ENCODE measurements around the gene SF3B5. TPM values are rescaled to one million over a fixed set of nuclear protein-coding genes. Genes with fewer than 3 reads are reported as not detected.
"Not testable (repeated sequence)": the region's sequence is repeated elsewhere in the genome, so short reads cannot be mapped to it uniquely, and the experiment has no call there.

The SF3B5 gene
- total RNA-seq, 1 donor from 2014 or later = 200 TPM

DNA sequence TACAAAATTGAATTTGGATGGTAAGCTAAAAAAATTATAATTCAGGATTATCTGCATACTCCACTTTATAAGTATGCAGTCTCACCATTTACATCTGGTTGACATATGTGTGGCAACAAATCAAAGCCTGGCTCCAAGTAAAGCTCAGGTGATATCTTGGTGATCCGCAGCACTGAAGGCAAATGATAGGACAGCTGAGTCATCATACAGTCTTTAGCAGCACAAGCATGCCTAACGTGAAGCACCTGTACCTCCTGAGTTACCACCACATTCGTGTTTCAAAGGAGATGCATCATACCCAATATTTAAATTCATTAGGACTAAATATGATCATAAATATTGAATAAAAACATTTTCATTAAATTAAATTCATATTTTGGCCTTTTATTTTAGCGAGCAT, 43.2 kb upstream of the SF3B5 start:
- H3K4me3 ChIP-seq (ENCODE audit: low read depth, low read length) = no peak overlapping the region
- DNase-seq (ENCODE audit: low read depth) = no peak
- TF ChIP-seq, protein P1, sequence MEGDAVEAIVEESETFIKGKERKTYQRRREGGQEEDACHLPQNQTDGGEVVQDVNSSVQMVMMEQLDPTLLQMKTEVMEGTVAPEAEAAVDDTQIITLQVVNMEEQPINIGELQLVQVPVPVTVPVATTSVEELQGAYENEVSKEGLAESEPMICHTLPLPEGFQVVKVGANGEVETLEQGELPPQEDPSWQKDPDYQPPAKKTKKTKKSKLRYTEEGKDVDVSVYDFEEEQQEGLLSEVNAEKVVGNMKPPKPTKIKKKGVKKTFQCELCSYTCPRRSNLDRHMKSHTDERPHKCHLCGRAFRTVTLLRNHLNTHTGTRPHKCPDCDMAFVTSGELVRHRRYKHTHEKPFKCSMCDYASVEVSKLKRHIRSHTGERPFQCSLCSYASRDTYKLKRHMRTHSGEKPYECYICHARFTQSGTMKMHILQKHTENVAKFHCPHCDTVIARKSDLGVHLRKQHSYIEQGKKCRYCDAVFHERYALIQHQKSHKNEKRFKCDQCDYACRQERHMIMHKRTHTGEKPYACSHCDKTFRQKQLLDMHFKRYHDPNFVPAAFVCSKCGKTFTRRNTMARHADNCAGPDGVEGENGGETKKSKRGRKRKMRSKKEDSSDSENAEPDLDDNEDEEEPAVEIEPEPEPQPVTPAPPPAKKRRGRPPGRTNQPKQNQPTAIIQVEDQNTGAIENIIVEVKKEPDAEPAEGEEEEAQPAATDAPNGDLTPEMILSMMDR (conservative IDR thresholded peaks at IDR 0.05; ENCODE audit: low read depth, low read length) = no peak

DNA sequence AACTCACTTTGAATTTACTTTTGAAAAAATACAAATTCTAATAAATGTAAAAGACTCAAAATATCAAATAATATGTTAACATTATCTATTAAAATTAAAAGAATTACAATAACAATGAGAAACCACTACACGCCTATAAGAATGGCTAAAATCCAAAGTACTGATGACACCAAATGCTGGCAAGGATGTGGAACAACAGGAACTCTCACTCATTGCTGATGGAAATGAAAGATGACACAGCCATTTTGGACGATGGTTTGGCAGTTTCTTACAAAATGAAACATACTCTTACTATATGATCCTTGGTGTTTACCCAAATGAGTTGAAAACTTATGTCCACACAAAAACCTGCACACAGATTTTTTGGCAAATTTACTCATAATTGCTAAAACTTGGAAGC, 39.4 kb upstream of the SF3B5 start:
- no peak overlapping the region for H3K4me3 ChIP-seq (ENCODE audit: low read depth, low read length)
- no peak for DNase-seq (ENCODE audit: low read depth)
- TF ChIP-seq, protein P1 (conservative IDR thresholded peaks at IDR 0.05; ENCODE audit: low read depth, low read length) = no peak

DNA sequence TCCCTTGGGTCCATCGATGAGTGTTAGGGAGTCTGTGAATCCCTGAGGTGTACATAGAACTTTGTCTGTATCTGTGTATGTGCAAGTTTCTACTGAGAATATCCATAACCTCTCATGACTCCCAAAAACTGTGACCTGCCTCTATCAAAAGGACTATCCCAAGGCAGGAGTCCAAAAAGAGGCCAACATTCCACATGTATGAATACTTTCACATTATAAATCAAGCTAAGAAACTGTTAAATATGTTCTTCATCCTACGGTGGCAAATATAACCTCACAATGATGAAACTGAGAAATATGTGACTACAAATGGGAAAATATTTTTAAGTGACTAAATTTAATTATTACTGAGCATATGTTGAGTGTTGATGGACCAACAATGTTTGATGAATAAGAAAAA, 38.8 kb upstream of the SF3B5 start:
- TF ChIP-seq, protein P1 (conservative IDR thresholded peaks at IDR 0.05; ENCODE audit: low read depth, low read length) = no peak
- DNase-seq (ENCODE audit: low read depth) = no peak
- H3K4me3 ChIP-seq (ENCODE audit: low read depth, low read length) = no peak overlapping the region

DNA sequence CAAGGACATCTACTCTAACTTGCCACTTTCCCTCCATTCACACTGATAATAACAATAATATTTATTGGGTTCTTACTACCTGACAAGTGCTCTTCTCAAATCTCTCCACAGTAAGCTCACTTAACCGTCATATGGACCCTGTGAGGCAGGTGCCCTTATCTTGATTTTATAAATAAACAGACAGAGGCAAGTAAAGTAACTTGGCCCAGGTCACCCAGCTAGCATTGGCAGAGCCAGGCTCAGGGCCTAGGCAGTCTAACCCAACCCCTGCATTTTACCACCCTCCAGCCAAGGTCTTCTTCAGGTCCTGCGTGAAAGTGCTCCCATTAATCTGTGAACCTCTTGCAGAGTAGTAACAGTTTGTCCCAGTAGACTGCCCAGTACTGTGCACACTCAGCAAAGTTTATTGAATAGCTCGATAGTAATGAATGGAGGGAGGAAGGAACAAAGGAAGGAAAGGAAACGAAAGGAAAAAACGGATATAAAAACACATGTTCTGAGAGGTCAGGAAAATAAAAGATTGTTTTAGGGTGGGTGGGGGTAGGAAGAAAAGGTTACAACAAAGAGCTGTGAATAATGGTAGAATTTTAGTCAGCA, 38.0 kb upstream of the SF3B5 start:
- TF ChIP-seq, protein P1 (conservative IDR thresholded peaks at IDR 0.05; ENCODE audit: low read depth, low read length) = no peak
- no peak overlapping the region for H3K4me3 ChIP-seq (ENCODE audit: low read depth, low read length)
- no peak for DNase-seq (ENCODE audit: low read depth)

DNA sequence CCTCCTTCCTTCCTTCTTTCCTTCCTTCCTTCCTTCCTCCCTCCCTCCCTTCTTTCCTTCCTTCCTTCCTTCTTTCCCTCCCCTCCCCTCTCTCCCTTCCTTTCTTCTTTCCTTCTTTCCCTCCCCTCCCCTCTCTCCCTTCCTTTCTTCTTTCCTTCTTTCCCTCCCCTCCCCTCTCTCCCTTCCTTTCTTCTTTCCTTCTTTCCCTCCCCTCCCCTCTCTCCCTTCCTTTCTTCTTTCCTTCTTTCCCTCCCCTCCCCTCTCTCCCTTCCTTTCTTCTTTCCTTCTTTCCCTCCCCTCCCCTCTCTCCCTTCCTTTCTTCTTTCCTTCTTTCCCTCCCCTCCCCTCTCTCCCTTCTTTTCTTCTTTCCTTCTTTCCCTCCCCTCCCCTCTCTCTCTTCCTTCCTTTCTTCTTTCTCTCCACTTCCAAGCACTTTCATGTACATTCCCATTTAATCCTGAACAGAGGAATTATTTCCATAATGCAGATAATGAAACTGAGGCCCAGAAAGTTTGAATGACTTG, 36.9 kb upstream of the SF3B5 start:
- not testable (repeated sequence) for DNase-seq (ENCODE audit: low read depth); H3K4me3 ChIP-seq (ENCODE audit: low read depth, low read length)

DNA sequence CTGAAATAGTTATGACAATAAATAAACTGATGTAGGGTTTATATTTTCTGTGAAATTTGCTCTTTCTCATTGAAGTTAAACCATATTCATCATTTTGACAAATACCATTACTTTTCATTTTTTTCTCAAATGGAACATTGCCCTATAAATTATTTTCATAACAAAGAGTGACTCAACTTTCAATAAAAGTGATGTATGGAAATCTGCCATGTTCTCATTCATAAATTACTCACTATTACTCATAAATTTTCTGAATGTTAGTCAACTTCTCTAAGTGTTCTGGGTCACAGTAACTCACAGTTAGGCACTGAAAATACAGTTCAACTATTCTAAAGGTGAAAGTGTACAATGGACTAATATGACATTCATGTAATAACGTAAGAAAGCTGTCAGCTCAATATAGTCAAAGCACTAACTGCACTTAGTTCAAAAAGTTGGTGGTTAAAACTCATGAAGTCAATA, 35.9 kb upstream of the SF3B5 start:
- TF ChIP-seq, protein P1 (conservative IDR thresholded peaks at IDR 0.05; ENCODE audit: low read depth, low read length) = no peak
- DNase-seq (ENCODE audit: low read depth) = no peak
- no peak overlapping the region for H3K4me3 ChIP-seq (ENCODE audit: low read depth, low read length)

DNA sequence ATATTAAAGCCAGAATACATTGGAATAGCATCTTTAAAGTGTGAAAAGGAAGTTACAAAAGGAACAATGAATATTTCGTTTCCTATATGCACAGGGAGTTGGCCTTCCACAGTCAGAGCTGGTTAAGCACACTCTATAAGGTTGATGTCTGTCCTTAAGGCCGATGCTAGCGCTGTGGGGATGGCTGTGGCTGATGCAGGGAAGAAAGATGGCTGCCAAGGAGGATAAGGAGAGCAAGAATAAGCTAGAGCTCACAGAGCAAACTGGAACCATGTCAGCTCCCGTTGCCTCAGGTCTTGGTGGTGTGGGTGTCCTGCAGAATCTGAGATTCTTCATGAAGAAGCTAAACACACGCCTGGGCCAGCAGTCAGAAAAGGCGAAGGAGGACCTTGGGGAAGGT, 34.1 kb upstream of the SF3B5 start:
- TF ChIP-seq, protein P1 (conservative IDR thresholded peaks at IDR 0.05; ENCODE audit: low read depth, low read length) = no peak
- H3K4me3 ChIP-seq (ENCODE audit: low read depth, low read length) = no peak overlapping the region
- no peak for DNase-seq (ENCODE audit: low read depth)

Data from epithelial cell of proximal tubule (primary cell).